ENCODE measurements around the gene PLPPR3.
"Not testable (repeated sequence)": the region's sequence is repeated elsewhere in the genome, so short reads cannot be mapped to it uniquely, and the experiment has no call there.

Gene PLPPR3

GRCh38 chr19:827314-827709 lies 5.6 kb upstream of the PLPPR3 start:
- DNase-seq (ENCODE audit: low read depth): no peak

- no peak for DNase-seq (ENCODE audit: low read depth)
These were observed 4.3 kb upstream of the PLPPR3 start for GRCh38 chr19:825897-826644.

GRCh38 chr19:824885-825284 lies 3.1 kb upstream of the PLPPR3 start:
- no peak for DNase-seq (ENCODE audit: low read depth)

- DNase-seq (ENCODE audit: low read depth): no peak
These were observed 1.9 kb upstream of the PLPPR3 start for GRCh38 chr19:823565-824121.

GRCh38 chr19:821231-821824 lies 427 bp downstream of the PLPPR3 start:
- DNase-seq (ENCODE audit: low read depth): no peak

- not testable (repeated sequence) for DNase-seq (ENCODE audit: low read depth)
These were observed 1.5 kb downstream of the PLPPR3 start for GRCh38 chr19:820212-820611.

- no peak for DNase-seq (ENCODE audit: low read depth)
These were observed 5.3 kb downstream of the PLPPR3 start for GRCh38 chr19:816500-816857.

- no peak for DNase-seq (ENCODE audit: low read depth)
These were observed 5.8 kb downstream of the PLPPR3 start for GRCh38 chr19:815775-816499.

GRCh38 chr19:815079-815774 lies 6.5 kb downstream of the PLPPR3 start:
- DNase-seq (ENCODE audit: low read depth): no peak

- DNase-seq (ENCODE audit: low read depth): no peak
These were observed 7.3 kb downstream of the PLPPR3 start for GRCh38 chr19:814152-815078.

- DNase-seq (ENCODE audit: low read depth): no peak
These were observed 8.3 kb downstream of the PLPPR3 start for GRCh38 chr19:813219-814151.

- no peak for DNase-seq (ENCODE audit: low read depth)
These were observed 9.0 kb downstream of the PLPPR3 start for GRCh38 chr19:812747-813218.

GRCh38 chr19:812049-812746 lies 9.6 kb downstream of the PLPPR3 start:
- no peak for DNase-seq (ENCODE audit: low read depth)

- DNase-seq (ENCODE audit: low read depth): no peak
These were observed 10.2 kb downstream of the PLPPR3 start for GRCh38 chr19:811506-812048.

GRCh38 chr19:810883-811489 lies 10.8 kb downstream of the PLPPR3 start:
- DNase-seq (ENCODE audit: low read depth): no peak

- DNase-seq (ENCODE audit: low read depth): no peak
These were observed 11.5 kb downstream of the PLPPR3 start for GRCh38 chr19:810077-810855.

GRCh38 chr19:808423-808775 lies 13.4 kb downstream of the PLPPR3 start:
- no peak for DNase-seq (ENCODE audit: low read depth)

Data from GM04504 (cell line).